Measurements from ENCODE around the gene MYO7A. TPM values are rescaled to one million over a fixed set of nuclear protein-coding genes. Genes with fewer than 3 reads are reported as not detected.

The MYO7A gene
- total and polyA plus RNA-seq, 2 of the 8 experiments (the other 6 are each of a cell fraction or from before 2014, with no cell fraction given) = 1.5 to 1.9 TPM

DNA sequence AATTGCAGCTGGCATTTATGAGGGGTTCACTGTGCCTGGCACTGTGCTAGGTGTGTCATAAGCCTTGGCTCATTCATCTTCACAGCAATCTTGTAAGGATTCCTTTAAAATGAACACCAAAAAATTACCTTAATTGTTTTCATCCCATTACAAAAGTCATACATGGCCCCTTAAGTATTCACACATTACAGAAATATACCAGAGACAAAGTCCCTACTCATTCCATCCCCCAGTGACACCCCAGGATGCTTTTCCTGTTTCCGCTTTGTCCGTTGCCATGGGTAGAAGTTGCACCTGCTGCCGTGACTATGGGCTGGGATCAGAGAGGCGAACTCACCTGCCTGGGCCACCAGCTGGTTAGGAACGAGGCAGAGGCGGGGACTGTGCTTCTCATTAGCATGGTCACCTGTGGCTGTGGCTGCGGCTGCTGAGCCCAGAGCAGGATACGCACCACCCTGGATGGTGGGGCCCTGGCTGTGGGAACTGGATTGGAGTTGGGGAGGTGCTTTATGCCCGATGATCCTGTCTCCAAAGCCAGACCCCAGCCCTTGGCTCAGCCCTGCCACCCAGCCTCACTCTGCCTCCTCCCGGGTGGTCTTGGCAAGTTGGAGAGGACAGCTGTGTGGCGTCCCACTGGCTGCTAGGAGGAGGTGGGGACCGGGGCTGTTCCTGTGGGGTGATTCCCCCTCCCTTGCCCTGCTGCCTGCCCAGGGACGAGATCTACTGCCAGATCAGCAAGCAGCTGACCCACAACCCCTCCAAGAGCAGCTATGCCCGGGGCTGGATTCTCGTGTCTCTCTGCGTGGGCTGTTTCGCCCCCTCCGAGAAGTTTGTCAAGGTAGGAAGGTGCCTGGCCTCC, 60.8 kb downstream of the MYO7A start (continued):
- no peak for TF ChIP-seq BACH1 (IDR thresholded peaks at IDR 0.05; ENCODE audit: low read length)
- TF ChIP-seq, protein P1, sequence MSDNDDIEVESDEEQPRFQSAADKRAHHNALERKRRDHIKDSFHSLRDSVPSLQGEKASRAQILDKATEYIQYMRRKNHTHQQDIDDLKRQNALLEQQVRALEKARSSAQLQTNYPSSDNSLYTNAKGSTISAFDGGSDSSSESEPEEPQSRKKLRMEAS (IDR thresholded peaks at IDR 0.05) = no peak
- TF ChIP-seq NRF1 (IDR thresholded peaks at IDR 0.05; ENCODE audit: low read depth, low read length) = no peak
- TF ChIP-seq, protein P2, sequence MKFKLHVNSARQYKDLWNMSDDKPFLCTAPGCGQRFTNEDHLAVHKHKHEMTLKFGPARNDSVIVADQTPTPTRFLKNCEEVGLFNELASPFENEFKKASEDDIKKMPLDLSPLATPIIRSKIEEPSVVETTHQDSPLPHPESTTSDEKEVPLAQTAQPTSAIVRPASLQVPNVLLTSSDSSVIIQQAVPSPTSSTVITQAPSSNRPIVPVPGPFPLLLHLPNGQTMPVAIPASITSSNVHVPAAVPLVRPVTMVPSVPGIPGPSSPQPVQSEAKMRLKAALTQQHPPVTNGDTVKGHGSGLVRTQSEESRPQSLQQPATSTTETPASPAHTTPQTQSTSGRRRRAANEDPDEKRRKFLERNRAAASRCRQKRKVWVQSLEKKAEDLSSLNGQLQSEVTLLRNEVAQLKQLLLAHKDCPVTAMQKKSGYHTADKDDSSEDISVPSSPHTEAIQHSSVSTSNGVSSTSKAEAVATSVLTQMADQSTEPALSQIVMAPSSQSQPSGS (IDR thresholded peaks at IDR 0.05; ENCODE audit: low read length) = no peak
